ENCODE results near the gene ZNF184. TPM values are rescaled to one million over a fixed set of nuclear protein-coding genes. Genes with fewer than 3 reads are reported as not detected.
A peak's percentile ranks its signal among the peaks of the same experiment; 100 is the strongest.

ZNF184 gene
- total and polyA plus RNA-seq, 9 of the 15 experiments (the other 6 are each of a cell fraction or from before 2014, with no cell fraction given) = 7.6 to 22.2 (median 12.8) TPM

GRCh38 chr6:27502508-27503435, 29.9 kb upstream of the ZNF184 start (continued):
- TF ChIP-seq TSHZ1 (CRISPR knock-in tag; IDR thresholded peaks at IDR 0.05) (no peak), ZNF232 (CRISPR knock-in tag; IDR thresholded peaks at IDR 0.05) (no peak), SMARCC2 (IDR thresholded peaks at IDR 0.05; ENCODE audit: low read depth) (no peak), ZNF75A (CRISPR knock-in tag; IDR thresholded peaks at IDR 0.05) (no peak), ZBTB8A (IDR thresholded peaks at IDR 0.05; ENCODE audit: partially characterized antibody) (peak; percentile 67), ATF1 (CRISPR knock-in tag; IDR thresholded peaks at IDR 0.05) (no peak), ATF1 (tag; IDR thresholded peaks at IDR 0.05) (peak; percentile 88), NCOA4 (IDR thresholded peaks at IDR 0.05; ENCODE audit: partially characterized antibody) (no peak), CTCFL (IDR thresholded peaks at IDR 0.05; ENCODE audit: borderline replicate concordance, insufficient read depth, low read depth, low read length, poor library complexity, severe bottlenecking) (no peak), HMBOX1 (IDR thresholded peaks at IDR 0.05) (peak; percentile 97), TAF9B (IDR thresholded peaks at IDR 0.05; ENCODE audit: partially characterized antibody) (peak; percentile 31), MEIS2 (IDR thresholded peaks at IDR 0.05; ENCODE audit: partially characterized antibody) (no peak), CHD2 (IDR thresholded peaks at IDR 0.05; ENCODE audit: low read depth, low read length) (no peak), BRD4 (IDR thresholded peaks at IDR 0.05) (peak; percentile 83), NFE2 (IDR thresholded peaks at IDR 0.05; ENCODE audit: low read depth) (peak; percentile 40; the same call in 1 of the 2 replicates), NCOA1 (IDR thresholded peaks at IDR 0.05; ENCODE audit: low read depth) (0 out of 2 replicates have a peak, but pooled peaks have one; percentile 23), MEF2D (tag; conservative IDR thresholded peaks at IDR 0.05; ENCODE audit: low read depth) (no peak), FOXA1 (IDR thresholded peaks at IDR 0.05; ENCODE audit: borderline replicate concordance) (no peak), NR4A1 (CRISPR knock-in tag; IDR thresholded peaks at IDR 0.05) (no peak), NR4A1 (tag; IDR thresholded peaks at IDR 0.05) (0 out of 2 replicates have a peak, but pooled peaks have one; percentile 16), MCM5 (IDR thresholded peaks at IDR 0.05; ENCODE audit: low read depth) (no peak), MECOM (CRISPR knock-in tag; IDR thresholded peaks at IDR 0.05) (peak; percentile 63), NR2C2 (CRISPR knock-in tag; IDR thresholded peaks at IDR 0.05) (no peak), NR2C2 (tag; IDR thresholded peaks at IDR 0.05) (0 out of 2 replicates have a peak, but pooled peaks have one; percentile 25)

Data from K562 (cell line).